Peyer's patch (tissue), 4 donors: ENCODE measurements around the gene MYO1D. TPM values are rescaled to one million over a fixed set of nuclear protein-coding genes. Genes with fewer than 3 reads are reported as not detected.

Experiments used
- DNase-seq, 3 donors: peaks; one replicate each; pipeline ENCODE4 v3.0.0-alpha.2; 2017 to 2019
- H3K27ac ChIP-seq, 4 donors: fragments of 200-600 bp; sonication (generic); one replicate each; pipeline ENCODE4 v1.5.1; 2016 to 2019
- H3K27me3 ChIP-seq, 2 donors: fragments of 200-600 bp; sonication (generic); one replicate each; pipeline ENCODE4 v1.5.1; 2019
- H3K36me3 ChIP-seq, 3 donors: fragments of 200-600 bp; sonication (generic); one replicate each; pipeline ENCODE4 v1.5.1; 2016 to 2019
- H3K4me1 ChIP-seq, 4 donors: fragments of 200-600 bp; sonication (generic); one replicate each; pipeline ENCODE4 v1.5.1; 2016 to 2019
- H3K4me3 ChIP-seq, 4 donors: fragments of 200-600 bp; sonication (generic); 1 replicate in 3 of 4; 2 replicates in 1 of 4; pipeline ENCODE4 v1.5.1; 2016 to 2019; ENCODE audit warnings: mild to moderate bottlenecking in 1 of 4
- H3K9me3 ChIP-seq, 4 donors: fragments of 200-600 bp; sonication (generic); one replicate each; pipeline ENCODE4 v1.5.1; 2016 to 2019; ENCODE audit warnings: mild to moderate bottlenecking in 1 of 4
- POLR2A ChIP-seq, 2 donors: fragments of 450-650 bp; IDR thresholded peaks; one replicate each; pipeline ENCODE4 v1.5.1; 2017; ENCODE audit warnings: antibody characterized with exemption in 2 of 2, mild to moderate bottlenecking in 2 of 2, moderate library complexity in 2 of 2
- total RNA-seq, 4 donors: library from RNA; depleted of rRNA; stranded (reverse); fragments of >200 nt; gene quantifications; one replicate each; pipeline ENCODE4 v1.1.0, GENCODE V29; 2016
- TF ChIP-seq, protein P1 (sequence below), 6 experiments: fragments of 450-650 bp in 4 of 6; fragments of 200-600 bp in 2 of 6; sonication (generic) in 1 of 6; IDR thresholded peaks; one replicate each; pipeline ENCODE4 v1.5.1; 2017 to 2019; ENCODE audit warnings: antibody characterized with exemption in 6 of 6, mild to moderate bottlenecking in 3 of 6, moderate library complexity in 1 of 6

Gene MYO1D
- total RNA-seq, 4 donors from 2014 or later, result 148 to 340 (median 328) TPM

DNA sequence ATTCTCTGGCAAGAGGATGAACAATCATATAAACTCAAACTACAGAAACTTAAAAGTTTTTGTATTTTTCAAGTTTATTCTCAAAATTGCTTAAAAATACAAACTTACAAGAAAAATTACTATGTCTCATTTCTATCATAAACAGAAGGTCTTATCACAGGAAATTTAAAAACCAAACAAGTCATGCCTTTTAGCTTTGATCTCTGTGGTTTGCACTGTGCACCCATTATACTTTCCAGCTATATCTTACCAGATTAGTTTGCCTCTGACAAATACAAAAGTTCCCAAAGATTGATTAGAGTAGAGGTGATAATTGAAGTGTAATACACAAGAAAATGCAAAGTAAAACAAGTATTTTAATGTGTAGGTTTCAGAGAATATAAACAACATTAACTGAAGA, 117.4 kb downstream of the MYO1D start:
- TF ChIP-seq POLR2A (IDR thresholded peaks at IDR 0.05), result no peak
- TF ChIP-seq, protein P1, sequence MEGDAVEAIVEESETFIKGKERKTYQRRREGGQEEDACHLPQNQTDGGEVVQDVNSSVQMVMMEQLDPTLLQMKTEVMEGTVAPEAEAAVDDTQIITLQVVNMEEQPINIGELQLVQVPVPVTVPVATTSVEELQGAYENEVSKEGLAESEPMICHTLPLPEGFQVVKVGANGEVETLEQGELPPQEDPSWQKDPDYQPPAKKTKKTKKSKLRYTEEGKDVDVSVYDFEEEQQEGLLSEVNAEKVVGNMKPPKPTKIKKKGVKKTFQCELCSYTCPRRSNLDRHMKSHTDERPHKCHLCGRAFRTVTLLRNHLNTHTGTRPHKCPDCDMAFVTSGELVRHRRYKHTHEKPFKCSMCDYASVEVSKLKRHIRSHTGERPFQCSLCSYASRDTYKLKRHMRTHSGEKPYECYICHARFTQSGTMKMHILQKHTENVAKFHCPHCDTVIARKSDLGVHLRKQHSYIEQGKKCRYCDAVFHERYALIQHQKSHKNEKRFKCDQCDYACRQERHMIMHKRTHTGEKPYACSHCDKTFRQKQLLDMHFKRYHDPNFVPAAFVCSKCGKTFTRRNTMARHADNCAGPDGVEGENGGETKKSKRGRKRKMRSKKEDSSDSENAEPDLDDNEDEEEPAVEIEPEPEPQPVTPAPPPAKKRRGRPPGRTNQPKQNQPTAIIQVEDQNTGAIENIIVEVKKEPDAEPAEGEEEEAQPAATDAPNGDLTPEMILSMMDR (IDR thresholded peaks at IDR 0.05), result no peak
- DNase-seq, result no peak

GRCh38 chr17:32757963-32758362, 119.0 kb downstream of the MYO1D start:
- TF ChIP-seq, protein P1 (IDR thresholded peaks at IDR 0.05), result no peak
- TF ChIP-seq POLR2A (IDR thresholded peaks at IDR 0.05), result no peak

More for the DNA sequence above, 117.4 kb downstream of the MYO1D start:
- H3K36me3 ChIP-seq, result peaks cover 0 to 21% (median 0%) of the 10 kb centered on the region in 3 donors
- H3K4me3 ChIP-seq, result no peak overlapping the region
- H3K27ac ChIP-seq, result no peak overlapping the region
- H3K4me1 ChIP-seq, result no peaks in the 10 kb centered on the region
- no peaks in the 10 kb centered on the region for H3K27me3 ChIP-seq
- no peaks in the 10 kb centered on the region for H3K9me3 ChIP-seq

GRCh38 chr17:32756696-32757095, 120.2 kb downstream of the MYO1D start:
- Histone ChIP-seq H3K4me1 (no peaks in the 10 kb centered on the region), H3K9me3 (no peaks in the 10 kb centered on the region), H3K27ac (no peak overlapping the region), H3K27me3 (no peaks in the 10 kb centered on the region), H3K4me3 (no peak overlapping the region), H3K36me3 (peaks cover 0 to 24% (median 0%) of the 10 kb centered on the region in 3 donors)
- DNase-seq, result no peak
- no peak for TF ChIP-seq POLR2A (IDR thresholded peaks at IDR 0.05)
- TF ChIP-seq, protein P1 (IDR thresholded peaks at IDR 0.05), result no peak

More at GRCh38 chr17:32757963-32758362, 119.0 kb downstream of the MYO1D start:
- Histone ChIP-seq H3K27ac (no peak overlapping the region), H3K4me1 (no peaks in the 10 kb centered on the region), H3K4me3 (no peak overlapping the region), H3K36me3 (peaks cover 0 to 20% (median 0%) of the 10 kb centered on the region in 3 donors), H3K9me3 (no peaks in the 10 kb centered on the region), H3K27me3 (no peaks in the 10 kb centered on the region)
- no peak for DNase-seq

- no peak overlapping the region for H3K27ac ChIP-seq
- no peaks in the 10 kb centered on the region for H3K27me3 ChIP-seq
- H3K4me1 ChIP-seq, result no peaks in the 10 kb centered on the region
- DNase-seq, result no peak
- H3K9me3 ChIP-seq, result no peaks in the 10 kb centered on the region
- TF ChIP-seq, protein P1 (IDR thresholded peaks at IDR 0.05), result peak in 5 of 6 experiments; percentile 34 to 58 (median 47)
- no peak for TF ChIP-seq POLR2A (IDR thresholded peaks at IDR 0.05)
- H3K4me3 ChIP-seq, result no peak overlapping the region
- H3K36me3 ChIP-seq, result peaks cover 0 to 24% (median 0%) of the 10 kb centered on the region in 3 donors
Measured at GRCh38 chr17:32755045-32755805, 121.7 kb downstream of the MYO1D start.

DNA sequence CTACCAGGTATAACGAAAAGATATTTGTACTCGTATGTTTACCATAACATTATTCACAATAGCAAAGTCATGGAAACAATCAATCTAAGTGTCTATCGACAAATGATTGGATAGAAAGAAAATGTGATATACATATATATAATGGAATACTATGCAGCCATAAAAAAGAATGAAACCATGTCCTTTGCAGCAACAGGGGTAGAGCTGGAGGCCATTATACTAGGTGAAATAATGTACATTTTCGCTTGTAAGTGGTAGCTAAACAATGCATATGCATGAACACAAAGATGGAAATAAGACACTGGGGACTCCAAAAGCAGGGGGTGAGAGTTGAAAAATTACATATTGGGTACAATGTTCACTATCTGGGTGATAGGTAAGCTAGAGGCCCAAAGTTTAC, 124.0 kb downstream of the MYO1D start:
- DNase-seq, result no peak
- Histone ChIP-seq H3K4me3 (no peak overlapping the region), H3K27ac (no peak overlapping the region), H3K27me3 (no peaks in the 10 kb centered on the region), H3K9me3 (no peaks in the 10 kb centered on the region), H3K4me1 (no peaks in the 10 kb centered on the region), H3K36me3 (peaks cover 0 to 11% (median 0%) of the 10 kb centered on the region in 3 donors)
- TF ChIP-seq, protein P1 (IDR thresholded peaks at IDR 0.05), result no peak
- no peak for TF ChIP-seq POLR2A (IDR thresholded peaks at IDR 0.05)
